Endothelial cell of umbilical vein (primary cell): ENCODE data around the gene RBMS1. TPM values are rescaled to one million over a fixed set of nuclear protein-coding genes. Genes with fewer than 3 reads are reported as not detected.

Source experiments
- BruUV-seq: library from RNA; stranded (reverse); fragments of 400-500 nt; replicated peaks from 2 replicates; lab custom pipeline; 2021; lab: Mats Ljungman, UMichigan
- CTCF ChIA-PET: fragments of 300-600, 350-600 bp; sonication (Branson Sonifier 250); formaldehyde crosslinking; loops from one replicate; lab custom pipeline; 2021; ENCODE audit warnings: antibody characterized with exemption, inconsistent platforms; lab: Charles Lee
- POLR2A ChIA-PET: fragments of 300-600, 350-600 bp; sonication (Branson Sonifier 250); formaldehyde crosslinking; loops from one replicate; lab custom pipeline; 2021; ENCODE audit warnings: antibody characterized with exemption, inconsistent platforms; lab: Charles Lee
- DNase-seq: peaks from one replicate; pipeline ENCODE4 v3.0.0-alpha.2; 2011; ENCODE audit warnings: low read depth, low spot score
- FAIRE-seq: peaks from 2 replicates; lab custom pipeline; 2011; peaks lifted over from hg19 to GRCh38; lab: Jason Lieb, UNC
- H2AFZ ChIP-seq: 2 replicates; pipeline ENCODE4 v1.6.0; 2012; ENCODE audit warnings: low read depth, low read length, control low read depth, inconsistent platforms
- H3K27ac ChIP-seq: 2 replicates; pipeline ENCODE4 v1.5.1; 2011; ENCODE audit warnings: low read depth, mild to moderate bottlenecking, control low read depth, low read length, moderate library complexity; ENCODE audit not compliant: insufficient read depth
- H3K27me3 ChIP-seq, 2 experiments: 2 replicates each; pipeline versions ENCODE4 v1.6.0 to v1.6.1; 2011; ENCODE audit warnings: low read length in 2 of 2, mixed read lengths in 1 of 2; ENCODE audit not compliant: control insufficient read depth in 2 of 2, insufficient read depth in 2 of 2
- H3K36me3 ChIP-seq, 2 experiments: 2 replicates in 1 of 2; 3 replicates in 1 of 2; pipeline ENCODE4 v1.5.1; 2011; ENCODE audit warnings: low read length in 2 of 2, mild to moderate bottlenecking in 1 of 2, moderate library complexity in 1 of 2; ENCODE audit not compliant: control insufficient read depth in 2 of 2, insufficient read depth in 2 of 2; ENCODE audit errors: extremely low read depth in 1 of 2
- H3K4me1 ChIP-seq: 3 replicates; pipeline ENCODE4 v1.5.1; 2011; ENCODE audit warnings: mild to moderate bottlenecking, low read length; ENCODE audit not compliant: control insufficient read depth, insufficient read depth; ENCODE audit errors: extremely low read depth
- H3K4me2 ChIP-seq: 2 replicates; pipeline ENCODE4 v1.6.1; 2011; ENCODE audit warnings: low read length, control low read depth, mixed read lengths; ENCODE audit not compliant: insufficient read depth
- H3K4me3 ChIP-seq, 3 experiments: fragments of 200-600 bp in 1 of 3; sonication (generic), shearing (Covaris generic) in 1 of 3; replicated peaks in 1 of 3; 2 replicates each; pipeline ENCODE4 v1.5.1; 2011 to 2016; ENCODE audit warnings: control low read depth in 3 of 3, low read length in 3 of 3, mild to moderate bottlenecking in 2 of 3, inconsistent platforms in 1 of 3, low read depth in 1 of 3, moderate library complexity in 1 of 3; ENCODE audit not compliant: insufficient read depth in 1 of 3
- H3K79me2 ChIP-seq: 2 replicates; pipeline ENCODE4 v1.6.0; 2012; ENCODE audit warnings: low read length, inconsistent platforms; ENCODE audit not compliant: control insufficient read depth, insufficient read depth
- H3K9ac ChIP-seq: replicated peaks from 2 replicates; pipeline ENCODE3; 2011; ENCODE audit warnings: low read length, control low read depth; ENCODE audit not compliant: insufficient read depth; ENCODE audit errors: extremely low read depth
- H3K9me1 ChIP-seq: replicated peaks from 3 replicates; pipeline ENCODE4 v1.6.0; 2011; ENCODE audit warnings: mild to moderate bottlenecking, low read length; ENCODE audit not compliant: control insufficient read depth, insufficient read depth; ENCODE audit errors: extremely low read depth
- H3K9me3 ChIP-seq: replicated peaks from 2 replicates; pipeline ENCODE4 v1.5.1; 2012; ENCODE audit warnings: low read length, inconsistent platforms; ENCODE audit not compliant: control insufficient read depth, insufficient read depth
- H4K20me1 ChIP-seq: replicated peaks from 2 replicates; pipeline ENCODE3; 2011; ENCODE audit warnings: mild to moderate bottlenecking, low read length; ENCODE audit not compliant: control insufficient read depth, insufficient read depth; ENCODE audit errors: extremely low read depth
- EZH2 ChIP-seq: IDR thresholded peaks from 2 replicates; pipeline ENCODE4 v1.6.1; 2012; ENCODE audit warnings: borderline replicate concordance, low read depth, mild to moderate bottlenecking, moderate library complexity, low read length, inconsistent platforms; ENCODE audit not compliant: severe bottlenecking
- FOS ChIP-seq: IDR thresholded peaks from 2 replicates; pipeline ENCODE4 v1.6.1; 2011; ENCODE audit warnings: mild to moderate bottlenecking, low read length, moderate library complexity, borderline replicate concordance; ENCODE audit not compliant: insufficient read depth
- GATA2 ChIP-seq: IDR thresholded peaks from 2 replicates; pipeline ENCODE4 v1.7.0; 2011; ENCODE audit warnings: low read depth, mild to moderate bottlenecking, moderate library complexity, mixed read lengths, low read length; ENCODE audit not compliant: insufficient read length, insufficient read depth
- JUN ChIP-seq: IDR thresholded peaks from 2 replicates; pipeline ENCODE4 v1.6.1; 2011; ENCODE audit warnings: borderline replicate concordance, low read depth; ENCODE audit not compliant: insufficient read length, insufficient read depth
- MYC ChIP-seq: IDR thresholded peaks from one replicate; pipeline ENCODE4 v1.6.1; 2011; ENCODE audit warnings: mild to moderate bottlenecking, low read depth, low read length
- POLR2A ChIP-seq: IDR thresholded peaks from 2 replicates; pipeline ENCODE4 v1.6.1; 2012; ENCODE audit warnings: low read depth, mild to moderate bottlenecking, control low read depth, low read length
- POLR2AphosphoS5 ChIP-seq: IDR thresholded peaks from 2 replicates; pipeline ENCODE4 v1.6.1; 2012; ENCODE audit warnings: low read depth, mild to moderate bottlenecking, control low read depth, low read length, moderate library complexity; ENCODE audit not compliant: insufficient read depth
- dilution Hi-C: fragments of 300-500 bp; cut with MboI; formaldehyde crosslinking; loops from one replicate; pipeline ENCODE4 v1.15.0; 2019; ENCODE audit warnings: low sequenced_read_pairs; ENCODE audit not compliant: extremely low pct_ligation_motif_present
- intact Hi-C: fragments of 100-400 bp; cut with micrococcal nuclease; formaldehyde crosslinking; loops from one replicate; pipeline ENCODE4 v1.10.0; 2022
- polyA plus RNA-seq, 4 experiments: library from polyadenylated mRNA; depleted of rRNA in 3 of 4; stranded (reverse) in 3 of 4; unstranded in 1 of 4; fragments of >200 nt; gene quantifications; 2 replicates each; pipeline versions ENCODE4 v1.2.1 to v1.2.3, GENCODE V29; 2011 to 2012; ENCODE audit warnings: missing spikeins in 1 of 4
- total RNA-seq: library from RNA; stranded (reverse); gene quantifications from 2 replicates; pipeline ENCODE4 v1.2.3, GENCODE V29; 2021
- TF ChIP-seq, protein P1 (sequence below): IDR thresholded peaks from 2 replicates; pipeline ENCODE4 v1.6.1; 2011; ENCODE audit not compliant: insufficient read depth, insufficient read length
- TF ChIP-seq, protein P2 (sequence below), 2 donors: IDR thresholded peaks; 1 replicate in 1 of 2; 2 replicates in 1 of 2; pipeline ENCODE4 v1.5.1; 2011; ENCODE audit warnings: low read length in 2 of 2, mild to moderate bottlenecking in 2 of 2, moderate library complexity in 2 of 2, control low read depth in 1 of 2, inconsistent platforms in 1 of 2, low read depth in 1 of 2; ENCODE audit not compliant: insufficient read depth in 1 of 2; ENCODE audit errors: extremely low read depth in 1 of 2

Gene RBMS1
- total and polyA plus RNA-seq, 2 donors (not counting 3 experiments of a cell fraction or from before 2014, with no cell fraction given) = 60.0 to 93.3 TPM

DNA sequence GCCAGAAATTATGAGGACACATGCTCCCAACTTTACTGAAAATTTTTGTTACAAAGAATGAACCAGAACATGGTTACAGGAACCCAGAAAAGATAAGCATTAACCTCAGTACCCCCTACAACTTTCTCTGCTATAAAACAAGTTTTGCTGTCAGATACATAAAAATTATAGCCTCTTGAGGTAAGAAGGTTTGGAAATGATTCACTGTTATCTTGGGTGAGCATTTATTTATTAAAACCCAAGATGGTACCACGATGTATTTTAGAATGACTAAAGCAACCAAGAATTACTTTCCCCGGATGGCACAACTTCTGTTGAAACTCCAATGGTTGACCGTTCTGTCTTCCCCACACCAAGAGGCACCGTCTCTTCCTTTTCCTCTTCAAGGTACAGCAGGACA lies 72.9 kb downstream of the RBMS1 start:
- Histone ChIP-seq H2AFZ (no peak overlapping the region), H4K20me1 (no peaks in the 10 kb centered on the region), H3K9ac (no peak overlapping the region), H3K4me2 (no peak overlapping the region), H3K9me3 (no peaks in the 10 kb centered on the region), H3K27ac (peak overlapping the region; percentile 97), H3K4me1 (peaks cover 48% of the 10 kb centered on the region), H3K9me1 (peaks cover 3% of the 10 kb centered on the region), H3K27me3 (no peaks in the 10 kb centered on the region), H3K4me3 (no peak overlapping the region), H3K79me2 (peaks cover 50% of the 10 kb centered on the region), H3K36me3 (no peaks in the 10 kb centered on the region)
- ChIA-PET POLR2A (no interaction called here), CTCF (interaction anchor here (0.9 to 2.7 kb wide), 4 partner anchors 8 to 573 kb away, joined by 3 to 31 read pairs (median 3); no protein-coding TSS in a partner anchor)
- dilution Hi-C loops (no loop called here), intact Hi-C loops (loop anchor here (1.0 kb wide), 1 partner anchor 8 kb away; no protein-coding TSS in a partner anchor)
- TF ChIP-seq GATA2 (no peak), POLR2A (no peak), EZH2 (no peak), JUN (no peak), POLR2AphosphoS5 (no peak)
- FAIRE-seq (no peak), DNase-seq (no peak)
- no TSS peak for BruUV-seq

DNA sequence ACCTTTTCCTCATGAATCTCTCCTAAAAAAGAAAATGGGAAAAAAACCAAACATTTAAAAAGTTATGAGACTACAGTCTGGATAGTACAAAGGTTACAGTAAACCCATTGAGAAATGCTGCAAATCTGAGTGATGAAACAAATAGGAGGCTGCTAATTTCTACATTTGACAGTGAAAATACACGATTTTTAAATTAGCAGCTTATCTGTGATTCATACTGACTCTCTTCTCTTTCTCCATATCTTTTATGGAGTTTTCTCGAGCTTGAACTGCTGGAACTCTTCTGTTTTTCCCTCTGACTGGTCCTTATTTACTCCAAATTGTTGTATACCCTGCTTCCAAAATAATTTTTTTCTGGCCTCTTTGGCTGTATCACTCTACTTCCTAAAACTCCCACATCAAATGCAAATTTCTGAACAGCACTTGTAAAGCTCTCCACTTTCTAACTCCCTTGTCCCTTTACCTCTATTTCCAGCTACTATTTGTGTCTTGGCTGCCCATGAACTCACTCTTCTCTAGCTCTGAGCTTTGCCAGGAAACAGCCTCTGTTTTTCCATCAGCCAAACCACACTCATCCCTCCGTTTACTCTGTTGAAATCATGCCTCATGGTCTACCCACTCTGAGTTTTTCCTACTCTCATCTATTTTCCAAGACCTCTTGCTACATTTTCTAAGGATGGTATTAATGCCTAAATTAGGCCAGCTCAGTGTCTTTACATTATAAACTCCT lies 73.7 kb downstream of the RBMS1 start:
- Histone ChIP-seq H3K4me3 (no peak overlapping the region), H3K36me3 (no peaks in the 10 kb centered on the region), H3K4me2 (peak overlapping the region; percentile 92), H3K27me3 (no peaks in the 10 kb centered on the region), H3K4me1 (peaks cover 51% of the 10 kb centered on the region), H3K9ac (peak overlapping the region; percentile 92), H3K27ac (peak overlapping the region; percentile 97), H3K9me3 (no peaks in the 10 kb centered on the region), H3K79me2 (peaks cover 54% of the 10 kb centered on the region), H4K20me1 (no peaks in the 10 kb centered on the region), H2AFZ (no peak overlapping the region), H3K9me1 (peaks cover 3% of the 10 kb centered on the region)
- BruUV-seq = no TSS peak
- POLR2A ChIA-PET = interaction anchor here (0.9 kb wide), 1 partner anchor 9 kb away, joined by 3 read pairs; no protein-coding TSS in a partner anchor
- TF ChIP-seq GATA2 (no peak), POLR2AphosphoS5 (no peak), JUN (no peak), EZH2 (no peak), FOS (no peak), POLR2A (no peak), MYC (no peak)
- TF ChIP-seq, protein P1, sequence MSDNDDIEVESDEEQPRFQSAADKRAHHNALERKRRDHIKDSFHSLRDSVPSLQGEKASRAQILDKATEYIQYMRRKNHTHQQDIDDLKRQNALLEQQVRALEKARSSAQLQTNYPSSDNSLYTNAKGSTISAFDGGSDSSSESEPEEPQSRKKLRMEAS = no peak
- TF ChIP-seq, protein P2, sequence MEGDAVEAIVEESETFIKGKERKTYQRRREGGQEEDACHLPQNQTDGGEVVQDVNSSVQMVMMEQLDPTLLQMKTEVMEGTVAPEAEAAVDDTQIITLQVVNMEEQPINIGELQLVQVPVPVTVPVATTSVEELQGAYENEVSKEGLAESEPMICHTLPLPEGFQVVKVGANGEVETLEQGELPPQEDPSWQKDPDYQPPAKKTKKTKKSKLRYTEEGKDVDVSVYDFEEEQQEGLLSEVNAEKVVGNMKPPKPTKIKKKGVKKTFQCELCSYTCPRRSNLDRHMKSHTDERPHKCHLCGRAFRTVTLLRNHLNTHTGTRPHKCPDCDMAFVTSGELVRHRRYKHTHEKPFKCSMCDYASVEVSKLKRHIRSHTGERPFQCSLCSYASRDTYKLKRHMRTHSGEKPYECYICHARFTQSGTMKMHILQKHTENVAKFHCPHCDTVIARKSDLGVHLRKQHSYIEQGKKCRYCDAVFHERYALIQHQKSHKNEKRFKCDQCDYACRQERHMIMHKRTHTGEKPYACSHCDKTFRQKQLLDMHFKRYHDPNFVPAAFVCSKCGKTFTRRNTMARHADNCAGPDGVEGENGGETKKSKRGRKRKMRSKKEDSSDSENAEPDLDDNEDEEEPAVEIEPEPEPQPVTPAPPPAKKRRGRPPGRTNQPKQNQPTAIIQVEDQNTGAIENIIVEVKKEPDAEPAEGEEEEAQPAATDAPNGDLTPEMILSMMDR (IDR thresholded peaks at IDR 0.05; ENCODE audit: extremely low read depth in 1 of 2, insufficient read depth in 1 of 2, low read depth in 1 of 2, low read length in 2 of 2) = no peak
- DNase-seq (peak; percentile 49), FAIRE-seq (peak; percentile 37)
- dilution Hi-C loops = no loop called here
- CTCF ChIA-PET = interaction anchor here (0.9 to 2.7 kb wide), 7 partner anchors 9 to 574 kb away, joined by 3 to 31 read pairs (median 3); no protein-coding TSS in a partner anchor
- intact Hi-C loops = loop anchor here (1.0 to 10.0 kb wide), 5 partner anchors 8 to 655 kb away; partner anchors contain the start of gene RBMS1
